Smooth muscle cell (in vitro differentiated cells): ENCODE results near the gene FAM131A. TPM values are rescaled to one million over a fixed set of nuclear protein-coding genes. Genes with fewer than 3 reads are reported as not detected.

Experiments
- DNase-seq: peaks from one replicate; lab custom pipeline; 2025; ENCODE audit not compliant: unreplicated experiment; lab: John Stamatoyannopoulos, UW
- H2AFZ ChIP-seq: fragments of 200-600 bp; sonication (generic); 2 replicates; pipeline ENCODE4 v1.6.0; 2016; ENCODE audit warnings: antibody characterized with exemption, low read depth, mild to moderate bottlenecking
- H3F3A ChIP-seq: fragments of 200-600 bp; sonication (generic); 2 replicates; pipeline ENCODE4 v1.6.0; 2017; ENCODE audit warnings: antibody characterized with exemption, low read depth
- H3K27ac ChIP-seq: fragments of 200-600 bp; sonication (generic); 2 replicates; pipeline ENCODE4 v1.5.1; 2016; ENCODE audit warnings: low read depth, mild to moderate bottlenecking
- H3K27me3 ChIP-seq: fragments of 200-600 bp; sonication (generic); 2 replicates; pipeline ENCODE4 v1.6.1; 2016; ENCODE audit warnings: low read depth, mild to moderate bottlenecking
- H3K36me3 ChIP-seq: fragments of 200-600 bp; sonication (generic); 2 replicates; pipeline ENCODE4 v1.5.1; 2016; ENCODE audit warnings: low read depth
- H3K4me1 ChIP-seq: fragments of 200-600 bp; sonication (generic); 2 replicates; pipeline ENCODE4 v1.5.1; 2016; ENCODE audit warnings: low read depth
- H3K4me2 ChIP-seq: fragments of 200-600 bp; sonication (generic); 2 replicates; pipeline ENCODE4 v1.6.0; 2016; ENCODE audit warnings: mild to moderate bottlenecking
- H3K4me3 ChIP-seq: fragments of 200-600 bp; sonication (generic); 2 replicates; pipeline ENCODE4 v1.5.1; 2016; ENCODE audit warnings: mild to moderate bottlenecking
- H3K79me2 ChIP-seq: fragments of 200-600 bp; sonication (generic); 2 replicates; pipeline ENCODE4 v1.6.0; 2016; ENCODE audit warnings: low read depth, mild to moderate bottlenecking
- H3K9ac ChIP-seq: fragments of 200-600 bp; sonication (generic); 2 replicates; pipeline ENCODE4 v1.6.0; 2016; ENCODE audit warnings: low read depth
- H3K9me3 ChIP-seq: fragments of 200-600 bp; sonication (generic); replicated peaks from 2 replicates; pipeline ENCODE4 v1.5.1; 2016; ENCODE audit warnings: low read depth
- H4K20me1 ChIP-seq: fragments of 200-600 bp; sonication (generic); 2 replicates; pipeline ENCODE4 v1.6.0; 2016; ENCODE audit warnings: low read depth
- WGBS: methylation state at CpG from one replicate; pipeline ENCODE4 v1.1.7; 2016; ENCODE audit warnings: low lambda C conversion rate; 5-methylcytosine and 5-hydroxymethylcytosine counted together
- polyA plus RNA-seq: library from polyadenylated mRNA; unstranded; fragments of >200 nt; fragmentation: Nextera tagmentation; extraction: Ambion mirVana; gene quantifications from 2 replicates; pipeline ENCODE4 v1.2.1, GENCODE V29; 2016
- total RNA-seq: library from RNA; depleted of rRNA; stranded (reverse); fragments of >200 nt; gene quantifications from 2 replicates; pipeline ENCODE4 v1.2.3, GENCODE V29; 2014
- TF ChIP-seq, protein P1 (sequence below): fragments of 200-600 bp; sonication (generic); IDR thresholded peaks from 2 replicates; pipeline ENCODE4 v1.5.1; 2017; ENCODE audit warnings: borderline replicate concordance, mild to moderate bottlenecking, antibody characterized with exemption; ENCODE audit not compliant: insufficient read depth, poor library complexity, severe bottlenecking

The FAM131A gene
- total and polyA plus RNA-seq, 2 experiments from 2014 or later, result 15.3 to 20.2 TPM

DNA sequence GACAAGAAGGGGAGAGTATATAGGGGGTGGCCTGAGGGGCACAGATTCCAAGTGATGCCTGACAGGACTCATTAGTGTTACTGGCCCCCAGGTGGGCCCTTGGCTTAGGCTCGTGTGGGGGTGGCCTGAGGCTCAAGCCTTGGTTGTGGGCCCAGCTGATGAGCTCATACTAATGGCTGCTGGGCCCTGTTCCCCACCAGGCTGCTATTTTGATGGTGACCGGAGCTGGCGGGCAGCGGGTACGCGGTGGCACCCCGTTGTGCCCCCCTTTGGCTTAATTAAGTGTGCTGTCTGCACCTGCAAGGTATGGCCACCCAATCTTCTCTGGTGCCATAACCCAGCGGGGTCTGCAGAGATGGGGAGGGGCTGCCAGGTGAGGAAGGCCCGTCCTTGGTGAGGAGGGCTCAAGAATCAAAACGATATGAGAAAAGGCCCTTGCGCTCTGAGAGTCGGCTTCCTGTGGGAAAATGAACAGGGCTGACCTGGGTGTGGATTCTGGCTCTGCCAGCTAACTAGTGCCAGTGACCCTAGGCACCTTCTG, 49.8 kb downstream of the FAM131A start:
- no peaks in the 10 kb centered on the region for H3F3A ChIP-seq

DNA sequence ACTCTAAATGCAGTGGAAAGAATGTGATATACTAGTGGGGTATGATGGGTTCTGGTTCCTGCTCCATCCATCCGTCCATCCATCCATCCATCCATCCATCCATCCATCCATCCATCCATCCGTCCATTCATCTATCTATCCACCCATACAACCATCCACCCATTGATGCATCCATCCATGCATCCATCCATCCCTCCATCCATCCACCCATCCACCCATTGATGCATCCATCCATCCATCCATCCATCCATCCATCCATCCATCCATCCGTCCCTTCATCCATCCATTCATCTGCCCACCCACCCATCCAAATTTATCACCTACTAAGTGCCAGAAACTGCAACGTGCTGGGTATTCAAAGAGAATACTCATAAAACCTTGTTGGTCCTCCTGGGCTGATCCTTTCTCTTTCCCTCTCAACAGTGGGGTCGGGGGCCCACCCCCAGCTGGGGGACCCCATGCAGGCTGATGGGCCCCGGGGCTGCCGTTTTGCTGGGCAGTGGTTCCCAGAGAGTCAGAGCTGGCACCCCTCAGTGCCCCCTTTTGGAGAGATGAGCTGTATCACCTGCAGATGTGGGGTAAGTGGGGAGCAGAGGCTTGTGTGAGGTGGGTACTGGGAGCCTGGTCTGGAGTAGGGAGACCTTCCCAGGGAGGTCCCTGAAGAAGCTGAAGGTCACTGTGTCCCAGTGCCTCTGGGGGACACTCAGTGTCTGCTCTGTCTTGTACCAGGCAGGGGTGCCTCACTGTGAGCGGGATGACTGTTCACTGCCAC, 51.0 kb downstream of the FAM131A start:
- H3K4me3 ChIP-seq, result no peak overlapping the region
- H3K27me3 ChIP-seq, result no peaks in the 10 kb centered on the region
- no peak for DNase-seq
- no peaks in the 10 kb centered on the region for H3K9me3 ChIP-seq
- H4K20me1 ChIP-seq, result no peaks in the 10 kb centered on the region
- TF ChIP-seq, protein P1, sequence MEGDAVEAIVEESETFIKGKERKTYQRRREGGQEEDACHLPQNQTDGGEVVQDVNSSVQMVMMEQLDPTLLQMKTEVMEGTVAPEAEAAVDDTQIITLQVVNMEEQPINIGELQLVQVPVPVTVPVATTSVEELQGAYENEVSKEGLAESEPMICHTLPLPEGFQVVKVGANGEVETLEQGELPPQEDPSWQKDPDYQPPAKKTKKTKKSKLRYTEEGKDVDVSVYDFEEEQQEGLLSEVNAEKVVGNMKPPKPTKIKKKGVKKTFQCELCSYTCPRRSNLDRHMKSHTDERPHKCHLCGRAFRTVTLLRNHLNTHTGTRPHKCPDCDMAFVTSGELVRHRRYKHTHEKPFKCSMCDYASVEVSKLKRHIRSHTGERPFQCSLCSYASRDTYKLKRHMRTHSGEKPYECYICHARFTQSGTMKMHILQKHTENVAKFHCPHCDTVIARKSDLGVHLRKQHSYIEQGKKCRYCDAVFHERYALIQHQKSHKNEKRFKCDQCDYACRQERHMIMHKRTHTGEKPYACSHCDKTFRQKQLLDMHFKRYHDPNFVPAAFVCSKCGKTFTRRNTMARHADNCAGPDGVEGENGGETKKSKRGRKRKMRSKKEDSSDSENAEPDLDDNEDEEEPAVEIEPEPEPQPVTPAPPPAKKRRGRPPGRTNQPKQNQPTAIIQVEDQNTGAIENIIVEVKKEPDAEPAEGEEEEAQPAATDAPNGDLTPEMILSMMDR, result no peak
- no peaks in the 10 kb centered on the region for H3F3A ChIP-seq
- H3K4me1 ChIP-seq, result no peaks in the 10 kb centered on the region
- no peak overlapping the region for H3K27ac ChIP-seq
- H3K4me2 ChIP-seq, result no peak overlapping the region
- H3K79me2 ChIP-seq, result no peaks in the 10 kb centered on the region
- H2AFZ ChIP-seq, result no peak overlapping the region
- H3K9ac ChIP-seq, result no peak overlapping the region
- WGBS, result 85% methylated on average over 8 of the region's 8 CpGs
- H3K36me3 ChIP-seq, result no peaks in the 10 kb centered on the region

More for the DNA sequence above, 49.8 kb downstream of the FAM131A start:
- H3K4me1 ChIP-seq, result no peaks in the 10 kb centered on the region
- H3K4me2 ChIP-seq, result no peak overlapping the region
- no peaks in the 10 kb centered on the region for H3K36me3 ChIP-seq
- no peak overlapping the region for H3K4me3 ChIP-seq
- no peaks in the 10 kb centered on the region for H3K9me3 ChIP-seq
- no peak overlapping the region for H2AFZ ChIP-seq
- H4K20me1 ChIP-seq, result no peaks in the 10 kb centered on the region
- H3K27ac ChIP-seq, result no peak overlapping the region
- H3K9ac ChIP-seq, result no peak overlapping the region
- H3K79me2 ChIP-seq, result no peaks in the 10 kb centered on the region
- peaks cover under 1% of the 10 kb centered on the region for H3K27me3 ChIP-seq
- TF ChIP-seq, protein P1, result no peak
- DNase-seq, result no peak
- 97% methylated on average over 12 of the region's 12 CpGs for WGBS

DNA sequence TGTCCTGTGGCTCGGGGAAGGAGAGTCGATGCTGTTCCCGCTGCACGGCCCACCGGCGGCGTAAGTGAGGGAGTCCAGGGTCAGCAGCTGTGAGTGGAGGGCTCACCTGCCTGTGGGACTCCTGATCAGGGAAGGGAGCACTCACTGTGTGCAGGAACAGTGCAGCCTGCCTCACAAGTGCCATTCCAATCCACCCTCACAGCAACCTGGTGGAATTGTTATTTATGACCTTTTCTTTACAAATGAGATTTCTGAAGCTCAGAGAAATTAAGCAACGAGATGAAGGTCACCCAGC, 51.5 kb downstream of the FAM131A start:
- TF ChIP-seq, protein P1, result no peak
- Histone ChIP-seq H3K36me3 (no peaks in the 10 kb centered on the region), H3K4me1 (no peaks in the 10 kb centered on the region), H3K4me2 (no peak overlapping the region), H3K27me3 (no peaks in the 10 kb centered on the region), H3K79me2 (no peaks in the 10 kb centered on the region), H4K20me1 (no peaks in the 10 kb centered on the region), H3K9me3 (no peaks in the 10 kb centered on the region), H3K9ac (no peak overlapping the region), H3K27ac (no peak overlapping the region), H2AFZ (no peak overlapping the region), H3F3A (no peaks in the 10 kb centered on the region), H3K4me3 (no peak overlapping the region)
- 89% methylated on average over 8 of the region's 8 CpGs for WGBS
- DNase-seq, result no peak

DNA sequence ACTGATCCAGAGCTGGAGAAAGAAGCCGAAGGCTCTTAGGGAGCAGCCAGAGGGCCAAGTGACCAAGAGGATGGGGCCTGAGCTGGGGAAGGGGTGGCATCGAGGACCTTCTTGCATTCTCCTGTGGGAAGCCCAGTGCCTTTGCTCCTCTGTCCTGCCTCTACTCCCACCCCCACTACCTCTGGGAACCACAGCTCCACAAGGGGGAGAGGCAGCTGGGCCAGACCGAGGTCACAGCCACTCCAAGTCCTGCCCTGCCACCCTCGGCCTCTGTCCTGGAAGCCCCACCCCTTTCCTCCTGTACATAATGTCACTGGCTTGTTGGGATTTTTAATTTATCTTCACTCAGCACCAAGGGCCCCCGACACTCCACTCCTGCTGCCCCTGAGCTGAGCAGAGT, 52.0 kb downstream of the FAM131A start:
- Histone ChIP-seq H4K20me1 (no peaks in the 10 kb centered on the region), H3K79me2 (no peaks in the 10 kb centered on the region), H3F3A (no peaks in the 10 kb centered on the region), H3K4me3 (no peak overlapping the region), H2AFZ (no peak overlapping the region), H3K4me2 (no peak overlapping the region), H3K4me1 (no peaks in the 10 kb centered on the region), H3K27me3 (no peaks in the 10 kb centered on the region), H3K9ac (no peak overlapping the region), H3K36me3 (no peaks in the 10 kb centered on the region), H3K9me3 (no peaks in the 10 kb centered on the region), H3K27ac (no peak overlapping the region)
- DNase-seq, result no peak
- WGBS, result 75% methylated on average over 5 of the region's 5 CpGs
- TF ChIP-seq, protein P1, result no peak
